GM23248 (cell line): ENCODE measurements around the gene KLHL10. TPM values are rescaled to one million over a fixed set of nuclear protein-coding genes. Genes with fewer than 3 reads are reported as not detected.

ENCODE experiments used
- DNase-seq: peaks from one replicate; pipeline ENCODE4 v3.0.0-alpha.2; 2015
- H2AFZ ChIP-seq: fragments of 200-600 bp; sonication (generic); 2 replicates; pipeline ENCODE4 v1.6.1; 2016; ENCODE audit warnings: antibody characterized with exemption
- H3F3A ChIP-seq: fragments of 200-600 bp; sonication (generic); 2 replicates; pipeline ENCODE4 v1.6.1; 2016; ENCODE audit warnings: mild to moderate bottlenecking, antibody characterized with exemption, mixed run types; ENCODE audit not compliant: insufficient read depth
- H3K27ac ChIP-seq: fragments of 200-600 bp; sonication (generic); 2 replicates; pipeline ENCODE4 v1.5.1; 2016; ENCODE audit warnings: mild to moderate bottlenecking
- H3K27me3 ChIP-seq: fragments of 200-600 bp; sonication (generic); replicated peaks from 2 replicates; pipeline ENCODE4 v1.6.1; 2016; ENCODE audit warnings: mild to moderate bottlenecking; ENCODE audit not compliant: insufficient read depth
- H3K36me3 ChIP-seq: fragments of 200-600 bp; sonication (generic); 2 replicates; pipeline ENCODE4 v1.6.1; 2016; ENCODE audit warnings: low read depth, mild to moderate bottlenecking
- H3K4me1 ChIP-seq: fragments of 200-600 bp; sonication (generic); 2 replicates; pipeline ENCODE4 v1.6.1; 2016; ENCODE audit warnings: mild to moderate bottlenecking; ENCODE audit not compliant: insufficient read depth
- H3K4me2 ChIP-seq: fragments of 200-600 bp; sonication (generic); one replicate; pipeline ENCODE4 v1.6.1; 2016; ENCODE audit warnings: mild to moderate bottlenecking; ENCODE audit not compliant: unreplicated experiment
- H3K4me3 ChIP-seq: fragments of 200-600 bp; sonication (generic); 2 replicates; pipeline ENCODE4 v1.5.1; 2016; ENCODE audit warnings: mild to moderate bottlenecking
- H3K79me2 ChIP-seq: fragments of 200-600 bp; sonication (generic); 2 replicates; pipeline ENCODE4 v1.6.1; 2016; ENCODE audit warnings: mild to moderate bottlenecking; ENCODE audit not compliant: insufficient read depth
- H3K9ac ChIP-seq: fragments of 200-600 bp; sonication (generic); 2 replicates; pipeline ENCODE4 v1.6.1; 2016; ENCODE audit warnings: mild to moderate bottlenecking
- H3K9me2 ChIP-seq: fragments of 200-600 bp; sonication (generic); 2 replicates; pipeline ENCODE4 v1.6.1; 2016; ENCODE audit warnings: mixed run types, mild to moderate bottlenecking, moderate library complexity; ENCODE audit not compliant: insufficient read depth
- H3K9me3 ChIP-seq: fragments of 200-600 bp; sonication (generic); one replicate; pipeline ENCODE4 v1.6.1; 2017; ENCODE audit warnings: low read depth
- H4K20me1 ChIP-seq: fragments of 200-600 bp; sonication (generic); 2 replicates; pipeline ENCODE4 v1.6.0; 2016; ENCODE audit not compliant: insufficient read depth
- EZH2 ChIP-seq: fragments of 200-600 bp; sonication (generic); IDR thresholded peaks from 2 replicates; pipeline ENCODE4 v1.6.1; 2018; ENCODE audit warnings: antibody characterized with exemption, mild to moderate bottlenecking; ENCODE audit not compliant: insufficient read depth, poor library complexity, severe bottlenecking
- EZH2phosphoT487 ChIP-seq: fragments of 200-600 bp; sonication (generic); IDR thresholded peaks from 2 replicates; pipeline ENCODE4 v1.6.1; 2018; ENCODE audit warnings: antibody characterized with exemption, moderate library complexity, mild to moderate bottlenecking, low read depth; ENCODE audit not compliant: insufficient read depth
- WGBS, 2 experiments: methylation state at CpG; one replicate each; pipeline ENCODE4 v1.1.6; 2015 to 2017; ENCODE audit warnings: low lambda C conversion rate in 2 of 2, low coverage in 1 of 2; ENCODE audit errors: missing lambda C conversion rate in 2 of 2; 5-methylcytosine and 5-hydroxymethylcytosine counted together
- in situ Hi-C: fragments of 300-500 bp; cut with MboI; formaldehyde crosslinking; loops from 2 replicates; pipeline ENCODE4 v1.15.0; 2020
- polyA plus RNA-seq: library from polyadenylated mRNA; unstranded; fragments of >200 nt; fragmentation: Nextera tagmentation; extraction: Ambion mirVana; gene quantifications from 2 replicates; pipeline ENCODE4 v1.2.1, GENCODE V29; 2016
- small RNA-seq: library from RNA; depleted of rRNA; stranded (forward); fragments of <200 nt; gene quantifications from one replicate; pipeline ENCODE3, GENCODE V24; 2014; ENCODE audit warnings: low read depth, low replicate concordance
- total RNA-seq: library from RNA; depleted of rRNA; stranded (reverse); fragments of >200 nt; shearing (Covaris generic); gene quantifications from 2 replicates; pipeline ENCODE4 v1.2.3, GENCODE V29; 2014; rRNA removed

KLHL10 gene
- total and polyA plus RNA-seq, 2 experiments from 2014 or later = 0.09 to 2.3 TPM

DNA sequence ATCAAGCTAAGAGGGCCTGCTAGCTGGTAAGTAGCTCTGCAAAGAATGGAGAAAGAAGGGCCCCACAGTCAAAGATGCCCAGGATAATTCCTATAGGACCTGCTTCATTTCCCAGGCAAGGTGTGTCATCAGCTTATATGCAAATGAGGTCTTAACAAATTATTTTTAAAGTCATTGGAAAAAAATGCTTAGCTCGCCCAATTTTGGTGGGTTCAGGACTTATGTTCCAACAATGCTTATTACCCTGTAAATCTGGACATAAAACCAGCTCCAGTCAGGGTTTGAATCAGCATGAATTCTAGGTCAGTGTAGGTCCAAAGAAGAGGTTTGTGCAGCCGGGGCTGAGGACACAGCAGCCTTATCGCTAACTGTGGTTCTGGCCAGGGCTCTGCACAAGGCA lies 55.8 kb downstream of the KLHL10 start:
- Histone ChIP-seq H3K9me2 (no peaks in the 10 kb centered on the region), H3K4me1 (peaks cover 19% of the 10 kb centered on the region), H3K9me3 (no peaks in the 10 kb centered on the region), H3K36me3 (peaks cover 65% of the 10 kb centered on the region), H3K27me3 (no peaks in the 10 kb centered on the region), H3K4me2 (no peak overlapping the region), H4K20me1 (no peaks in the 10 kb centered on the region), H3K79me2 (peaks cover 59% of the 10 kb centered on the region), H3K27ac (no peak overlapping the region), H3K4me3 (no peak overlapping the region), H3F3A (peaks cover 48% of the 10 kb centered on the region), H2AFZ (no peak overlapping the region), H3K9ac (no peak overlapping the region)
- 77 to 86% methylated on average over 3 of the region's 3 CpGs for WGBS, 2 experiments
- no peak for DNase-seq
- in situ Hi-C loops = no loop called here
- TF ChIP-seq EZH2 = no peak
- TF ChIP-seq EZH2phosphoT487 = no peak

DNA sequence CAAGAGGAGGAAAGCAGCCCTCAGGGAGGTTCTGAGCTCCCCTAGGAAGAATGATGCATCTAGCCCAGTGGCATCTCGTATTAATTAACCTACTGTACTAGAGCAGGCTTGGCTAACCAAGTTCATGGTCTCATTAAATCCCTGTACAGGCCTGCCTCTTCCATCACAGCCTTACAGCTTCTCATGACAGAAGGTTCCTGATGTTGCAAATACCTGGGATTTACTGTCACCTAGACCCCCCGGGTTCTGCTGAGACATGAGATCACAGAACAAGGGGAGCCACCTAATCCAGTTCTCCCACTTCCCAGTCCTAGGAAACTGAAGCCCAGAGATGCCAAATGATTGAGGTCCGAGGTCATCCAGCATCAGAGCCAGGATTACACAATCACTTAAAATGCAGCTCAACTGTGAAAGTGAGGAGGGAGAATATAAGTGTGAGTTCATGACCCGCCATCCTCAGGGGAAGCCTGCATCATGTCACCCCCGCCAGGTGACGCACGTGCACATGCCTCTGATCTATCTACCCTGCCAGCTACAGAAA lies 57.2 kb downstream of the KLHL10 start:
- peak overlapping the region; percentile 53 for H3K9ac ChIP-seq
- H3K9me3 ChIP-seq = no peaks in the 10 kb centered on the region
- H4K20me1 ChIP-seq = no peaks in the 10 kb centered on the region
- no peaks in the 10 kb centered on the region for H3K27me3 ChIP-seq
- peak; percentile 94 for DNase-seq
- peaks cover 19% of the 10 kb centered on the region for H3K4me1 ChIP-seq
- TF ChIP-seq EZH2phosphoT487 (no peak), EZH2 (no peak)
- peak overlapping the region; percentile 22 for H3K4me2 ChIP-seq
- H2AFZ ChIP-seq = no peak overlapping the region
- H3K36me3 ChIP-seq = peaks cover 65% of the 10 kb centered on the region
- in situ Hi-C loops = no loop called here
- H3K79me2 ChIP-seq = peaks cover 54% of the 10 kb centered on the region
- H3K9me2 ChIP-seq = no peaks in the 10 kb centered on the region
- 19 to 22% methylated on average over 7 of the region's 7 CpGs for WGBS, 2 experiments
- peaks cover 55% of the 10 kb centered on the region for H3F3A ChIP-seq
- H3K27ac ChIP-seq = peak overlapping the region; percentile 85
- H3K4me3 ChIP-seq = no peak overlapping the region

DNA sequence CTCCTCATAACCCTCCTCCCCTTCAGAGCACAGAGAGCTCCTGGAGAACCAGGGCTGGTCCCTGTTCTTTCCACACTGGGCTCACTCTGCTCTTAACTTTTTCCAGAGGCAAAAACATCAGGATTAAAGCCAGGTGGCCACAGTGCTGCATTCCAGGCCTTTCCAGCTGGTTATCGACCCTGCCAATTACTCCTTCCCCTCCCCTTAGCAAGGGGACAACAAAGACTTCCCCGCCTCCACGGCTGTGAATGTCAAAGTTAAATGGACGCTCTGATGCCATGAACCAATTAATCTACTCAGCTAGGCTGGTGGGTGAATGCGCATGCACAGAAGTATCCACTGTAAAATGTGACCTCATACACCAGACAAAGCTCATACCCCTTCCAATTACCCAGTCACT lies 58.0 kb downstream of the KLHL10 start:
- Histone ChIP-seq H3K4me2 (no peak overlapping the region), H3K27me3 (no peaks in the 10 kb centered on the region), H3K9me2 (no peaks in the 10 kb centered on the region), H3K9ac (peak overlapping the region; percentile 53), H3F3A (peaks cover 55% of the 10 kb centered on the region), H3K36me3 (peaks cover 65% of the 10 kb centered on the region), H3K79me2 (peaks cover 54% of the 10 kb centered on the region), H3K27ac (peak overlapping the region; percentile 85), H3K4me3 (no peak overlapping the region), H3K9me3 (no peaks in the 10 kb centered on the region), H2AFZ (no peak overlapping the region), H4K20me1 (no peaks in the 10 kb centered on the region), H3K4me1 (peaks cover 19% of the 10 kb centered on the region)
- WGBS, 2 experiments = 15 to 16% methylated on average over 5 of the region's 5 CpGs
- no peak for TF ChIP-seq EZH2
- TF ChIP-seq EZH2phosphoT487 = no peak
- in situ Hi-C loops = no loop called here
- DNase-seq = peak; percentile 46

DNA sequence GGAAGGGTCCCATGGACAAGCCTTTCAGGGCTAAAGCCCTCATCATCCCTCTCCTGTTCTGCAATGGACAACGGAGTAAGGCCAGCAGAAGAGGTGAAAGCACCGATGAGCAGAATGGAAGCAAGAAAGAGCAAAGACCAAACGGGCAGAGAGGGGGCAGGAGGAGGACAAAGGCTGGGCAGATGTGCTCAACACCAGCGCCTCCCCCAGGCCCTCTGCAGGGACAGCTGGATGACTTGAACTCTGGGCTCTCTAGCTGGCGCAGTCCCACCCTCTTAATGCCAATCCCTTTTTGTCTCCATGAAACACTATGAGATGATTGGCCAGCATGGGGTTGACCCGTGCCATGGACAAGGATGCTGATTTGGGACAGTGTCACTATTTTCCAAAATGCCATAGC lies 59.1 kb downstream of the KLHL10 start:
- H3K27ac ChIP-seq = no peak overlapping the region
- in situ Hi-C loops = no loop called here
- H3K9me3 ChIP-seq = no peaks in the 10 kb centered on the region
- H3K4me3 ChIP-seq = no peak overlapping the region
- no peak overlapping the region for H3K9ac ChIP-seq
- H3K4me1 ChIP-seq = peaks cover 19% of the 10 kb centered on the region
- H3K4me2 ChIP-seq = no peak overlapping the region
- peaks cover 60% of the 10 kb centered on the region for H3F3A ChIP-seq
- no peaks in the 10 kb centered on the region for H3K27me3 ChIP-seq
- no peak for DNase-seq
- no peaks in the 10 kb centered on the region for H4K20me1 ChIP-seq
- 87% methylated on average over 6 of the region's 6 CpGs for WGBS, 2 experiments
- H3K9me2 ChIP-seq = no peaks in the 10 kb centered on the region
- no peak overlapping the region for H2AFZ ChIP-seq
- H3K36me3 ChIP-seq = peaks cover 69% of the 10 kb centered on the region
- no peak for TF ChIP-seq EZH2phosphoT487
- no peak for TF ChIP-seq EZH2
- peaks cover 50% of the 10 kb centered on the region for H3K79me2 ChIP-seq

Small RNA genes within 50 kb of the gene (small RNA-seq; reads per million reads assigned to genes)
- not detected for gene AC125257.2

Other genes starting within 250 kb of the KLHL10 start
- gene KRT16, start 225.1 kb upstream of the KLHL10 start, total RNA-seq = 0.38 and 2.5 TPM in 2 replicates
- 0.90 and 1.2 TPM in 2 replicates for gene KRT16, start 225.1 kb upstream of the KLHL10 start, polyA plus RNA-seq
- gene KRT17, start 213.2 kb upstream of the KLHL10 start, total RNA-seq = 0.51 and 3.8 TPM in 2 replicates
- gene KRT17, start 213.2 kb upstream of the KLHL10 start, polyA plus RNA-seq = 1.4 and 1.8 TPM in 2 replicates
- 98.1 and 113 TPM in 2 replicates for gene EIF1, start 148.9 kb upstream of the KLHL10 start, total RNA-seq
- gene EIF1, start 148.9 kb upstream of the KLHL10 start, polyA plus RNA-seq = 1,585 and 1,606 TPM in 2 replicates
- not detected in 2 replicates for gene GAST, start 125.5 kb upstream of the KLHL10 start, total RNA-seq
- gene GAST, start 125.5 kb upstream of the KLHL10 start, polyA plus RNA-seq = not detected in 2 replicates
- not detected in 2 replicates for gene HAP1, start 103.2 kb upstream of the KLHL10 start, total RNA-seq
- 0.06 TPM in 1 of 2 replicates, not detected in the other for gene HAP1, start 103.2 kb upstream of the KLHL10 start, polyA plus RNA-seq
- 2.7 and 3.6 TPM in 2 replicates for gene JUP, start 51.1 kb upstream of the KLHL10 start, total RNA-seq
- gene JUP, start 51.1 kb upstream of the KLHL10 start, polyA plus RNA-seq = 2.3 and 3.1 TPM in 2 replicates
- 116 and 161 TPM in 2 replicates for gene P3H4, start 25.9 kb upstream of the KLHL10 start, total RNA-seq
- 96.9 and 105 TPM in 2 replicates for gene P3H4, start 25.9 kb upstream of the KLHL10 start, polyA plus RNA-seq
- gene FKBP10, start 24.8 kb upstream of the KLHL10 start, total RNA-seq = 750 and 759 TPM in 2 replicates
- 78.0 and 81.5 TPM in 2 replicates for gene FKBP10, start 24.8 kb upstream of the KLHL10 start, polyA plus RNA-seq
- 61.7 and 69.8 TPM in 2 replicates for gene NT5C3B, start 1.6 kb upstream of the KLHL10 start, total RNA-seq
- 59.3 and 69.6 TPM in 2 replicates for gene NT5C3B, start 1.6 kb upstream of the KLHL10 start, polyA plus RNA-seq
- 27.7 and 28.5 TPM in 2 replicates for gene KLHL11, start 27.6 kb downstream of the KLHL10 start, total RNA-seq
- gene KLHL11, start 27.6 kb downstream of the KLHL10 start, polyA plus RNA-seq = 12.5 and 12.8 TPM in 2 replicates
- 139 and 144 TPM in 2 replicates for gene ACLY, start 81.1 kb downstream of the KLHL10 start, total RNA-seq
- 101 TPM in 2 replicates for gene ACLY, start 81.1 kb downstream of the KLHL10 start, polyA plus RNA-seq
- gene ODAD4, start 92.8 kb downstream of the KLHL10 start, total RNA-seq = 0.25 and 0.54 TPM in 2 replicates
- gene ODAD4, start 92.8 kb downstream of the KLHL10 start, polyA plus RNA-seq = 0.81 and 1.4 TPM in 2 replicates
- 58.3 and 69.4 TPM in 2 replicates for gene CNP, start 129.0 kb downstream of the KLHL10 start, total RNA-seq
- 103 and 107 TPM in 2 replicates for gene CNP, start 129.0 kb downstream of the KLHL10 start, polyA plus RNA-seq
- gene DNAJC7, start 179.6 kb downstream of the KLHL10 start, total RNA-seq = 61.6 and 71.3 TPM in 2 replicates
- 69.3 and 73.5 TPM in 2 replicates for gene DNAJC7, start 179.6 kb downstream of the KLHL10 start, polyA plus RNA-seq
- 70.8 and 71.2 TPM in 2 replicates for gene NKIRAS2, start 182.3 kb downstream of the KLHL10 start, total RNA-seq
- gene NKIRAS2, start 182.3 kb downstream of the KLHL10 start, polyA plus RNA-seq = 66.5 and 67.5 TPM in 2 replicates
- gene C17orf113, start 212.8 kb downstream of the KLHL10 start, total RNA-seq = 0.13 TPM in 1 of 2 replicates, not detected in the other
- gene C17orf113, start 212.8 kb downstream of the KLHL10 start, polyA plus RNA-seq = not detected in 2 replicates